OCI-LY1 (cell line): ENCODE data around the gene DNAH17.

Experiments used
- H2AFZ ChIP-seq: fragments of 200-600 bp; sonication (generic), shearing (Covaris generic); 2 replicates; pipeline ENCODE4 v1.6.0; 2014; ENCODE audit warnings: antibody characterized with exemption, mild to moderate bottlenecking, low read length
- H3F3A ChIP-seq: fragments of 200-600 bp; sonication (generic), shearing (Covaris generic); 2 replicates; pipeline ENCODE4 v1.6.0; 2014; ENCODE audit warnings: mild to moderate bottlenecking, antibody characterized with exemption, low read length, moderate library complexity; ENCODE audit not compliant: insufficient read depth
- H3K27ac ChIP-seq: fragments of 200-600 bp; sonication (generic); 2 replicates; pipeline ENCODE4 v1.5.1; 2014; ENCODE audit warnings: low read length, mixed run types, mild to moderate bottlenecking, low read depth; ENCODE audit not compliant: poor library complexity, severe bottlenecking
- H3K27me3 ChIP-seq: fragments of 200-600 bp; sonication (generic); 2 replicates; pipeline ENCODE4 v1.6.0; 2014; ENCODE audit warnings: antibody characterized with exemption, mild to moderate bottlenecking, low read length, moderate library complexity; ENCODE audit not compliant: insufficient read depth
- H3K36me3 ChIP-seq: fragments of 200-600 bp; sonication (generic); 2 replicates; pipeline ENCODE4 v1.6.1; 2014; ENCODE audit warnings: mild to moderate bottlenecking, antibody characterized with exemption, low read length, moderate library complexity, mixed read lengths; ENCODE audit not compliant: insufficient read depth
- H3K4me1 ChIP-seq: fragments of 200-600 bp; sonication (generic); 2 replicates; pipeline ENCODE4 v1.5.1; 2014; ENCODE audit warnings: mild to moderate bottlenecking, low read length, moderate library complexity; ENCODE audit not compliant: insufficient read depth, severe bottlenecking
- H3K4me2 ChIP-seq: fragments of 200-600 bp; sonication (generic), shearing (Covaris generic); 2 replicates; pipeline ENCODE4 v1.6.1; 2014; ENCODE audit warnings: low read length
- H3K4me3 ChIP-seq: fragments of 200-600 bp; sonication (generic); 2 replicates; pipeline ENCODE4 v1.5.1; 2014; ENCODE audit warnings: low read length, low read depth, mild to moderate bottlenecking, mixed read lengths; ENCODE audit not compliant: poor library complexity, severe bottlenecking
- H3K79me2 ChIP-seq: fragments of 200-600 bp; shearing (Covaris generic); 2 replicates; pipeline ENCODE4 v1.6.1; 2016; ENCODE audit warnings: mixed run types, low read length, mixed read lengths; ENCODE audit not compliant: insufficient read depth
- H3K9ac ChIP-seq: fragments of 200-600 bp; sonication (generic), shearing (Covaris generic); 2 replicates; pipeline ENCODE4 v1.6.1; 2014; ENCODE audit warnings: mild to moderate bottlenecking, low read length, mixed read lengths
- H3K9me2 ChIP-seq: fragments of 200-600 bp; sonication (generic), shearing (Covaris generic); 2 replicates; pipeline ENCODE4 v1.6.1; 2014; ENCODE audit warnings: low read depth, mild to moderate bottlenecking, low read length, mixed read lengths
- H3K9me3 ChIP-seq: fragments of 200-600 bp; shearing (Covaris generic); 2 replicates; pipeline ENCODE4 v1.6.1; 2014; ENCODE audit warnings: low read length, mixed read lengths
- H4K20me1 ChIP-seq: fragments of 200-600 bp; sonication (generic), shearing (Covaris generic); 2 replicates; pipeline ENCODE4 v1.6.0; 2016; ENCODE audit warnings: mild to moderate bottlenecking, low read length; ENCODE audit not compliant: insufficient read depth
- CTCF ChIP-seq: fragments of 200-600 bp; sonication (generic), shearing (Covaris generic); IDR thresholded peaks from 2 replicates; pipeline ENCODE4 v1.5.1; 2017; ENCODE audit warnings: mild to moderate bottlenecking, antibody characterized with exemption, low read length, moderate library complexity, mixed read lengths
- EZH2 ChIP-seq: fragments of 200-600 bp; sonication (generic), shearing (Covaris generic); IDR thresholded peaks from 2 replicates; pipeline ENCODE4 v1.8.0; 2017; ENCODE audit warnings: borderline replicate concordance, mixed run types, mild to moderate bottlenecking, antibody characterized with exemption, low read length, moderate library complexity, mixed read lengths

DNAH17 gene

GRCh38 chr17:78433013-78433727, 144.0 kb downstream of the DNAH17 start:
- Histone ChIP-seq H3K4me1 (no peaks in the 10 kb centered on the region), H4K20me1 (no peaks in the 10 kb centered on the region), H3K9ac (no peak overlapping the region), H3K79me2 (no peaks in the 10 kb centered on the region), H3K4me2 (no peak overlapping the region), H3F3A (no peaks in the 10 kb centered on the region), H3K4me3 (no peak overlapping the region), H2AFZ (no peak overlapping the region), H3K27ac (no peak overlapping the region), H3K27me3 (no peaks in the 10 kb centered on the region), H3K9me3 (no peaks in the 10 kb centered on the region), H3K9me2 (no peaks in the 10 kb centered on the region), H3K36me3 (no peaks in the 10 kb centered on the region; the same call in 1 of the 2 replicates)
- no peak for TF ChIP-seq EZH2
- TF ChIP-seq CTCF, result no peak

GRCh38 chr17:78432226-78433012, 144.8 kb downstream of the DNAH17 start:
- Histone ChIP-seq H3K4me2 (no peak overlapping the region), H3K9ac (no peak overlapping the region)

DNA sequence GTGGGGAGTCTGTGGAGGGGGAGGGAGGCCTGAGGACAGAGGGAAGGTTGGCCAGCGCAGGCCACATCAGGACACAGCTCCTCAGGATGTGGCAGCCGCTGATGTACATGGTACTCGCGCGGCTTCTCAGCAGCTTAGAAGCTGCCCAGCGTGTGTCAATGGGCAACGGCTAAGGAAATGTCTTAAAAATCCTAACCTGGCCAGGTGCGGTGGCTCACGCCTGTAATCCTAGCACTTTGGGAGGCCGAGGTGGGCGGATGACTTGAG, 145.6 kb downstream of the DNAH17 start:
- Histone ChIP-seq H3K9ac (no peak overlapping the region), H3F3A (no peaks in the 10 kb centered on the region), H3K4me2 (no peak overlapping the region), H3K27ac (no peak overlapping the region), H3K4me1 (no peaks in the 10 kb centered on the region), H3K4me3 (no peak overlapping the region), H3K36me3 (no peaks in the 10 kb centered on the region; the same call in 1 of the 2 replicates), H3K9me2 (no peaks in the 10 kb centered on the region), H2AFZ (no peak overlapping the region), H3K9me3 (no peaks in the 10 kb centered on the region), H3K79me2 (no peaks in the 10 kb centered on the region), H4K20me1 (no peaks in the 10 kb centered on the region), H3K27me3 (no peaks in the 10 kb centered on the region)
- TF ChIP-seq EZH2 (no peak), CTCF (no peak)

More at GRCh38 chr17:78432226-78433012, 144.8 kb downstream of the DNAH17 start:
- Histone ChIP-seq H3K36me3 (no peaks in the 10 kb centered on the region; the same call in 1 of the 2 replicates), H2AFZ (no peak overlapping the region), H3F3A (no peaks in the 10 kb centered on the region), H3K9me3 (no peaks in the 10 kb centered on the region), H3K79me2 (no peaks in the 10 kb centered on the region), H3K4me3 (no peak overlapping the region), H3K27ac (no peak overlapping the region), H4K20me1 (no peaks in the 10 kb centered on the region), H3K9me2 (no peaks in the 10 kb centered on the region), H3K4me1 (no peaks in the 10 kb centered on the region), H3K27me3 (no peaks in the 10 kb centered on the region)
- TF ChIP-seq EZH2 (no peak), CTCF (no peak)
